ENCODE measurements around the gene SPATA31C2.

Gene SPATA31C2

DNA sequence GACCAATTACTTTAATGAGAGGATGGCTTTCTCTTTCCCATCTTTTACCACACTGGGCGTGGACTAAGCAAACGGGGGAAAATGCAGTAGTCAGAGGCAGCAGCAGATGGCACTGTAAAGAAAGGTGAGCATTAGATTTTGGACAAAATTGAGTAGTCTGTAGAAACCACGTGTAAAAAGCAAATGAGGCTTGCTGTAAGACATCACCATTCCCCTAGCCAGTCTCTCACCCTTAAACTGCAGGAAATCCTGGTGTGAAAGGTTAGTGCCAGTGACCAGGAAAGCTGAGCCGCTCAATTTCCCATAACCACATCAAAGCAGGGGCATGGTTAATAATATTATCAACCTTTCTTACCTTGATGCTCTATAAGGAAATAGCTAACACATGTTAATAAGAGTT lies 31.8 kb downstream of the SPATA31C2 start:
- no peaks in the 10 kb centered on the region for H3K4me1 Mint-ChIP-seq (ENCODE audit: low read depth)
- no peaks in the 10 kb centered on the region for H3K9me3 Mint-ChIP-seq (ENCODE audit: low read depth)
- no peak overlapping the region for H3K27ac Mint-ChIP-seq
- peaks cover 21% of the 10 kb centered on the region for H3K27me3 Mint-ChIP-seq
- no peak overlapping the region for H3K4me3 Mint-ChIP-seq
- H3K36me3 Mint-ChIP-seq: no peaks in the 10 kb centered on the region

- Mint-ChIP-seq H3K27ac (no peak overlapping the region), H3K9me3 (ENCODE audit: low read depth) (no peaks in the 10 kb centered on the region), H3K27me3 (no peaks in the 10 kb centered on the region), H3K4me3 (no peak overlapping the region), H3K36me3 (no peaks in the 10 kb centered on the region), H3K4me1 (ENCODE audit: low read depth) (no peaks in the 10 kb centered on the region)
These were observed 45.4 kb downstream of the SPATA31C2 start for GRCh38 chr9:88092797-88093331.

- Mint-ChIP-seq H3K27me3 (no peaks in the 10 kb centered on the region), H3K4me3 (no peak overlapping the region), H3K9me3 (ENCODE audit: low read depth) (no peaks in the 10 kb centered on the region), H3K27ac (no peak overlapping the region), H3K36me3 (no peaks in the 10 kb centered on the region), H3K4me1 (ENCODE audit: low read depth) (no peaks in the 10 kb centered on the region)
These were observed 48.1 kb downstream of the SPATA31C2 start for GRCh38 chr9:88090151-88090581.

- no peak overlapping the region for H3K4me3 Mint-ChIP-seq
- no peaks in the 10 kb centered on the region for H3K9me3 Mint-ChIP-seq (ENCODE audit: low read depth)
- H3K36me3 Mint-ChIP-seq: no peaks in the 10 kb centered on the region
- no peak overlapping the region for H3K27ac Mint-ChIP-seq
- H3K27me3 Mint-ChIP-seq: no peaks in the 10 kb centered on the region
- H3K4me1 Mint-ChIP-seq (ENCODE audit: low read depth): no peaks in the 10 kb centered on the region
These were observed 50.4 kb downstream of the SPATA31C2 start for GRCh38 chr9:88087906-88088305.

DNA sequence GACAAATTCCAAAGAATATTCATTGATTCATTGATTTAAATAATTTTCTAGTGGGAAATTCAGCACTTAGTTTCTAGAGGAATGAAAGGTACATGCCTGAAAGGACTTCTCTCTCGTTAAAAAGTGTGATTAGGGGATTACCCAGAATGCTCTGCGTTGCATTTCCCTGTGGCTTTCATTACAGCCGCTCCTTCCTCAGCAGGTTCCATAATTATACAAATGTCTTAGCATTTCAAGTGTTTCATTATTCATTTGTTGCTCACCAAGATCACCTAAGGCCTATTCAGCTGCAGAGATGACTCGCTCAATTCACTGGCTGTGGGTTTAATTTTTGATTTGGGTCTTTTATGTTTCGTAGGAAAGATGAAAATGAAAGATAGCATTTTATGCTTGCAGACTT lies 52.8 kb downstream of the SPATA31C2 start:
- Mint-ChIP-seq H3K27ac (no peak overlapping the region), H3K4me3 (no peak overlapping the region), H3K36me3 (no peaks in the 10 kb centered on the region), H3K9me3 (ENCODE audit: low read depth) (no peaks in the 10 kb centered on the region), H3K4me1 (ENCODE audit: low read depth) (no peaks in the 10 kb centered on the region), H3K27me3 (no peaks in the 10 kb centered on the region)

GRCh38 chr9:88084357-88085183 lies 53.7 kb downstream of the SPATA31C2 start:
- Mint-ChIP-seq H3K27me3 (peaks cover 3% of the 10 kb centered on the region), H3K4me1 (ENCODE audit: low read depth) (no peaks in the 10 kb centered on the region)

More at GRCh38 chr9:88084357-88085183, 53.7 kb downstream of the SPATA31C2 start:
- H3K36me3 Mint-ChIP-seq: no peaks in the 10 kb centered on the region
- H3K27ac Mint-ChIP-seq: no peak overlapping the region
- no peaks in the 10 kb centered on the region for H3K9me3 Mint-ChIP-seq (ENCODE audit: low read depth)
- H3K4me3 Mint-ChIP-seq: no peak overlapping the region

Measured in activated naive CD8-positive, alpha-beta T cell (primary cell).